Neural crest cell (in vitro differentiated cells): Measurements from ENCODE around the gene LAP3. TPM values are rescaled to one million over a fixed set of nuclear protein-coding genes. Genes with fewer than 3 reads are reported as not detected.

Source experiments
- DNase-seq: peaks from one replicate; pipeline ENCODE4 v3.0.0; 2021; ENCODE audit warnings: low read depth, mixed read lengths, low spot score
- H3K27ac Mint-ChIP-seq: one replicate; pipeline ENCODE4 v1.8.0; 2021; ENCODE audit warnings: mild to moderate bottlenecking, mixed read lengths; ENCODE audit not compliant: unreplicated experiment
- H3K27me3 Mint-ChIP-seq: 2 replicates; pipeline ENCODE4 v1.8.0; 2021; ENCODE audit warnings: low read depth, mild to moderate bottlenecking, mixed read lengths
- H3K36me3 Mint-ChIP-seq: 2 replicates; pipeline ENCODE4 v1.8.0; 2021; ENCODE audit warnings: low read depth, mild to moderate bottlenecking, mixed read lengths
- H3K4me1 Mint-ChIP-seq: 2 replicates; pipeline ENCODE4 v1.8.0; 2021; ENCODE audit warnings: mixed read lengths
- H3K4me3 Mint-ChIP-seq: one replicate; pipeline ENCODE4 v1.8.0; 2021; ENCODE audit warnings: mild to moderate bottlenecking, mixed read lengths
- H3K9me3 Mint-ChIP-seq: 2 replicates; pipeline ENCODE4 v1.8.0; 2021; ENCODE audit warnings: mixed read lengths
- total RNA-seq: library from RNA; stranded (reverse); gene quantifications from 2 replicates; pipeline ENCODE4 v1.2.1, GENCODE V29; 2021
- TF ChIP-seq, protein P1 (sequence below): fragments of 200-600 bp; sonication (generic); conservative IDR thresholded peaks from 2 replicates; pipeline ENCODE4 v1.5.0; 2021; ENCODE audit warnings: antibody characterized with exemption, mild to moderate bottlenecking

LAP3 gene
- total RNA-seq, 1 donor from 2014 or later = 46.7 TPM

DNA sequence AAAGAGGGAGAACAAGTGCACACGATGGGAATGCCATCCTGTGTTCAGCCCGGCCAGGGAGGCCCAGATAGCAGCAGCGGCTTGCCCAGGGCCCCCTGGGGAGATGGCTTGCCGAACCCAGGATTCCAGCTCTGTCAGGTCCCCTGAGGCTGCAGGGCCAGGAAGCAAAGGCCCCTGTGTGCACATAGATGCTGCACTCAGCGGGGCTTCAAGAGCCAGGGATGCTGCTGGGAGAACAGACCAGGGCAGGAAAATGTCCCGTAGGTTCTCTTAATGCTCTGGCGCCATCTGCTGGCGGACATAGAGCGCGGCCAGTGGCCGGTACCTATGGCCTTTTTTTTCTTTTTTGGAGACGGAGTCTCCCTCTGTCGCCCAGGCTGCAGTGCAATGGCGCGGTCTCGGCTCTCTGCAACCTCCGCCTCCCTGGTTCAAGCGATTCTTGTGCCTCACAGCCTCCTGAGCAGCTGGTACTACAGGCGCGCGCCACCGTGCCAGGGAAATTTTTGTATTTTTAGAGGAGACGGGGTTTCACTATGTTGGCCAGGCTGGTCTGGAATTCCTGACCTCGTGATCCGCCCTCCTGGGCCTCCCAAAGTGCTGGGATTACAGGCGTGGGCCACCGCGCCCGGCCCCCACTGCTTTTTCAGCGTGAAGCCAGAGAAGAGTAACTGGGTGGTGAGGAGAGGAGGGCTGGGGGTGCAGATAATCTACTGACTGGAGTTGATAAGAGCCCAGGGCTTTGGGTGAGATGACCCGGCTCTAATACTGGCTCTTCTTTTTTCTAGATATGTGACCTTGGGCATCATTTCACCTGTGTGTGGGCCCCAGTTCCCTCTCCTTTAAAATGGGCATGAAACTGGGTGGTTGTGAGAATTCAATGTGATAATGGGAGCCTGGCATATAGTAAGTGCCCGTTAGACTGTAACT, 60.0 kb downstream of the LAP3 start:
- H3K27ac Mint-ChIP-seq = no peak overlapping the region
- no peaks in the 10 kb centered on the region for H3K27me3 Mint-ChIP-seq
- peaks cover 10% of the 10 kb centered on the region for H3K36me3 Mint-ChIP-seq
- no peak overlapping the region for H3K4me3 Mint-ChIP-seq
- H3K4me1 Mint-ChIP-seq = no peaks in the 10 kb centered on the region
- TF ChIP-seq, protein P1, sequence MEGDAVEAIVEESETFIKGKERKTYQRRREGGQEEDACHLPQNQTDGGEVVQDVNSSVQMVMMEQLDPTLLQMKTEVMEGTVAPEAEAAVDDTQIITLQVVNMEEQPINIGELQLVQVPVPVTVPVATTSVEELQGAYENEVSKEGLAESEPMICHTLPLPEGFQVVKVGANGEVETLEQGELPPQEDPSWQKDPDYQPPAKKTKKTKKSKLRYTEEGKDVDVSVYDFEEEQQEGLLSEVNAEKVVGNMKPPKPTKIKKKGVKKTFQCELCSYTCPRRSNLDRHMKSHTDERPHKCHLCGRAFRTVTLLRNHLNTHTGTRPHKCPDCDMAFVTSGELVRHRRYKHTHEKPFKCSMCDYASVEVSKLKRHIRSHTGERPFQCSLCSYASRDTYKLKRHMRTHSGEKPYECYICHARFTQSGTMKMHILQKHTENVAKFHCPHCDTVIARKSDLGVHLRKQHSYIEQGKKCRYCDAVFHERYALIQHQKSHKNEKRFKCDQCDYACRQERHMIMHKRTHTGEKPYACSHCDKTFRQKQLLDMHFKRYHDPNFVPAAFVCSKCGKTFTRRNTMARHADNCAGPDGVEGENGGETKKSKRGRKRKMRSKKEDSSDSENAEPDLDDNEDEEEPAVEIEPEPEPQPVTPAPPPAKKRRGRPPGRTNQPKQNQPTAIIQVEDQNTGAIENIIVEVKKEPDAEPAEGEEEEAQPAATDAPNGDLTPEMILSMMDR = peak; percentile 95
- H3K9me3 Mint-ChIP-seq = no peaks in the 10 kb centered on the region
- peak; percentile 85 for DNase-seq

DNA sequence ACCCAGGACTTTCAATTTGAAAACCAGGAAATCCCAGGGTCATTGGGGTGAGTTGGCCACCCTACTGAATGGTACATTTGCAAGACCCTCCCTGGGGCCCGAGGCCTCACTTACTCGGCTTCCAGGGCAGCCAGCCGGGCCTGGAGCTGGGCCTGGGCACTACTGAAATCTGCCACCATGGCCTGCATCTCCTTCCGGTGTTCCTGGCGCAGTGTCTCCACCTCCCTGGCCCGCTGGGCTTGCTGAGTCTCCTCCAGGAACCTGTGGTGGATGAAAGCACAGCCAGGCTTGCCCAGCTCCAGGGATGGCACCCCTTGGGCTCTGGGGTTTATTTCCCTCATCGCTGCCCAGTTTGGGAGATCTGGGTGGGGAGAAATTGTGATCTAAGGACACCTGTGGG, 62.1 kb downstream of the LAP3 start:
- no peak overlapping the region for H3K27ac Mint-ChIP-seq
- H3K27me3 Mint-ChIP-seq = no peaks in the 10 kb centered on the region
- peaks cover 6% of the 10 kb centered on the region for H3K9me3 Mint-ChIP-seq
- H3K4me1 Mint-ChIP-seq = no peaks in the 10 kb centered on the region
- DNase-seq = no peak
- H3K4me3 Mint-ChIP-seq = no peak overlapping the region
- TF ChIP-seq, protein P1 = no peak
- H3K36me3 Mint-ChIP-seq = peaks cover 18% of the 10 kb centered on the region

DNA sequence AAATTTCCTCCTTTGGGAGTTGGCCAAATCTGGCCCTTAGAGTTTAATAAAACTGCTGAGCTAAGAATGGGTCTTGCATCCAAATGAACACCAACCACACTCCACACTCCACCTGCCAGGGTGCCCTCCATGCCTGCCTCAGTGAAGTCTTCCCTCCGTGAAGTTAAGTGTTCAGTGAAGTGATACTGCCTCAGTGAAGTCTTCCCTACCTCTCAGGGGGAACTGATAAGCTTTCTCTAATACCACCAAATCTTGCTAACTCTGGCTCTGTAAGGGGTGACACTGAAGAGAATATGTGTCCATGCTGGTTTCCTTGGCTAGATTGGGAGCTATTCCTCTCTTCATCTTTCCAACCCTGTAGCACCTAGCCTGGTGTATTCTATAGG, 65.4 kb downstream of the LAP3 start:
- TF ChIP-seq, protein P1 = no peak
- H3K27ac Mint-ChIP-seq = no peak overlapping the region
- no peaks in the 10 kb centered on the region for H3K4me1 Mint-ChIP-seq
- no peak for DNase-seq
- peaks cover 6% of the 10 kb centered on the region for H3K9me3 Mint-ChIP-seq
- H3K27me3 Mint-ChIP-seq = no peaks in the 10 kb centered on the region
- H3K4me3 Mint-ChIP-seq = no peak overlapping the region
- H3K36me3 Mint-ChIP-seq = peaks cover 18% of the 10 kb centered on the region

DNA sequence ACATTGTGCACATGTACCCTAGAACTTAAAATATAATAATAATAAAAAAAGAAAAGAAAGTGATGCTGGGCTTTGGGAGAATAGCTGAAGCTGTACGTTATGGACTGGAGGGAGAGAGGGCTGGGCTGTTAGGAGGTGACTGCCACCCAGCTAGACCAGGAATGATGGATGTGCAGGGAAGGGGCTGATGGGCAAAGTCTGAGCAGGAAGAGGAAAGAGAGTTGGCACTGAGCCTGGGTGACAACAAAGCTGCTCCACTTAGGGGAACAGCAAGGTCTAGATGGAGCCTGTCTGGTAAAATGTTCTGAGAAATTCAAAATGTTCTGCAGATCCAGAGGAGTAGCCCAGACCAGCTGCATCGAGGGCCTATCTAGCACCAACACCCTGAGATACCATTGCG, 69.7 kb downstream of the LAP3 start:
- Mint-ChIP-seq H3K36me3 (peaks cover 16% of the 10 kb centered on the region), H3K4me3 (no peak overlapping the region), H3K27me3 (peaks cover 3% of the 10 kb centered on the region), H3K9me3 (peaks cover 6% of the 10 kb centered on the region), H3K4me1 (no peaks in the 10 kb centered on the region), H3K27ac (no peak overlapping the region)
- TF ChIP-seq, protein P1 = no peak
- no peak for DNase-seq

DNA sequence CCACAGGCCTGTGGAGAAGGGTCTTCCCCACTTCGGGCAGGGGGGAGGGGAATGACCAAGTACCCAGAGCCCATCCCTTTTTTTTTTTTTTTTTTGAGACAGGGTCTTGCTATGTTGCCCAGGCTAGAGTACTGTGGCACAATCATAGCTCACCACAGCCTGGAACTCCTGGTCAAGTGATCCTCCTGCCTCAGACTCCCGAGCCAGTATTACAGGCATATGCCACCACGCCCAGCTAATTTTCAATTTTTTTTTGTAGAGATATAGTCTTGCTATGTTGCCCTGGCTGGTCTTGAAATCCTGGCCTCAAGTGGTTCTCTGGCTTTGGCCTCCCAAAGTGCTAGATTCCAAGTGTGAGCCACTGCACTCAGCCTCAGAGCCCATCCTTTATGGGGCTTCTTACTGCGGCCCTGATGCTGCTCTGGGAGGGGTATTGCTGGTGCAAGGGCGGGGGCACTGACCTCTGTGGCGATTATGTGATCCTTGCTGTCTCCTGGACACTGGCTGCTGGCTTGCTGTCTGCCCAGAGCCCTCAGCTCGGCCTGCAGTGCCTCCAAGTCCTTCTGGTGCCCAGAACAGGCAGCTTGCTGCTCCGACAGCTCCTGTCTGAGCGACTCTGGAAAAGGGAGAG, 70.3 kb downstream of the LAP3 start:
- no peak overlapping the region for H3K27ac Mint-ChIP-seq
- no peak overlapping the region for H3K4me3 Mint-ChIP-seq
- TF ChIP-seq, protein P1 = no peak
- H3K4me1 Mint-ChIP-seq = no peaks in the 10 kb centered on the region
- H3K9me3 Mint-ChIP-seq = peaks cover 6% of the 10 kb centered on the region
- no peak for DNase-seq
- peaks cover 3% of the 10 kb centered on the region for H3K27me3 Mint-ChIP-seq
- H3K36me3 Mint-ChIP-seq = peaks cover 16% of the 10 kb centered on the region
